H9 (cell line): ENCODE measurements around the gene GAK. TPM values are rescaled to one million over a fixed set of nuclear protein-coding genes. Genes with fewer than 3 reads are reported as not detected.

Experiments
- DNase-seq: peaks from one replicate; pipeline ENCODE4 v3.0.0-alpha.2; 2017
- H2AFZ ChIP-seq: one replicate; pipeline ENCODE4 v1.6.1; 2013; ENCODE audit warnings: mild to moderate bottlenecking, low read length, control low read depth, moderate library complexity
- H2AK5ac ChIP-seq: 2 replicates; pipeline ENCODE4 v1.6.1; 2013; ENCODE audit warnings: low read length, control low read depth, mixed read lengths; ENCODE audit not compliant: insufficient read length
- H2BK120ac ChIP-seq: one replicate; pipeline ENCODE4 v1.6.1; 2013; ENCODE audit warnings: low read depth, mild to moderate bottlenecking, low read length, control low read depth, inconsistent platforms; ENCODE audit not compliant: poor library complexity, severe bottlenecking
- H2BK12ac ChIP-seq: 2 replicates; pipeline ENCODE4 v1.6.1; 2013; ENCODE audit warnings: low read length, control low read depth, mixed read lengths, low read depth; ENCODE audit not compliant: insufficient read length
- H2BK15ac ChIP-seq: 2 replicates; pipeline ENCODE4 v1.6.1; 2013; ENCODE audit warnings: low read depth, low read length, control low read depth
- H2BK20ac ChIP-seq: one replicate; pipeline ENCODE4 v1.6.1; 2013; ENCODE audit warnings: low read depth, mild to moderate bottlenecking, low read length, control low read depth, inconsistent platforms; ENCODE audit not compliant: poor library complexity, severe bottlenecking
- H2BK5ac ChIP-seq: 2 replicates; pipeline ENCODE4 v1.6.1; 2013; ENCODE audit warnings: low read length, control low read depth, mixed read lengths; ENCODE audit not compliant: insufficient read length
- H3K14ac ChIP-seq: 2 replicates; pipeline ENCODE4 v1.6.1; 2013; ENCODE audit warnings: low read length, control low read depth; ENCODE audit not compliant: insufficient read depth
- H3K18ac ChIP-seq: 2 replicates; pipeline ENCODE4 v1.6.1; 2013; ENCODE audit warnings: low read depth, mild to moderate bottlenecking, mixed read lengths, low read length, control low read depth; ENCODE audit not compliant: insufficient read length
- H3K23ac ChIP-seq: 2 replicates; pipeline ENCODE4 v1.6.1; 2013; ENCODE audit warnings: low read length, control low read depth, mixed read lengths, low read depth; ENCODE audit not compliant: insufficient read length
- H3K23me2 ChIP-seq: 2 replicates; pipeline ENCODE4 v1.6.1; 2013; ENCODE audit warnings: low read depth, mild to moderate bottlenecking, mixed read lengths, low read length, control low read depth; ENCODE audit not compliant: insufficient read length, poor library complexity, severe bottlenecking
- H3K27ac ChIP-seq: 2 replicates; pipeline ENCODE4 v1.5.1; 2013; ENCODE audit warnings: low read length, control low read depth, mixed read lengths, low read depth; ENCODE audit not compliant: insufficient read length
- H3K27me3 ChIP-seq: 2 replicates; pipeline ENCODE4 v1.6.1; 2013; ENCODE audit warnings: low read length, control low read depth, inconsistent platforms; ENCODE audit not compliant: insufficient read depth
- H3K4ac ChIP-seq: 2 replicates; pipeline ENCODE4 v1.6.1; 2013; ENCODE audit warnings: low read depth, mild to moderate bottlenecking, control low read depth, inconsistent platforms, low read length, moderate library complexity
- H3K4me1 ChIP-seq: 2 replicates; pipeline ENCODE4 v1.6.1; 2013; ENCODE audit warnings: low read length, control low read depth, inconsistent platforms; ENCODE audit not compliant: insufficient read depth
- H3K4me2 ChIP-seq: 2 replicates; pipeline ENCODE4 v1.6.1; 2013; ENCODE audit warnings: low read length, control low read depth, mixed read lengths; ENCODE audit not compliant: insufficient read length, insufficient read depth
- H3K56ac ChIP-seq: 2 replicates; pipeline ENCODE4 v1.6.1; 2013; ENCODE audit warnings: low read depth, mild to moderate bottlenecking, mixed read lengths, low read length, control low read depth; ENCODE audit not compliant: insufficient read length
- H3K79me1 ChIP-seq: 2 replicates; pipeline ENCODE4 v1.6.1; 2013; ENCODE audit warnings: low read depth, mild to moderate bottlenecking, moderate library complexity, low read length, control low read depth, inconsistent platforms; ENCODE audit not compliant: insufficient read depth, poor library complexity, severe bottlenecking
- H3K79me2 ChIP-seq: 2 replicates; pipeline ENCODE4 v1.6.1; 2013; ENCODE audit warnings: low read length, control low read depth, inconsistent platforms; ENCODE audit not compliant: insufficient read depth
- H3K9ac ChIP-seq: 2 replicates; pipeline ENCODE4 v1.6.1; 2013; ENCODE audit warnings: low read length, control low read depth, mixed read lengths; ENCODE audit not compliant: insufficient read length; ENCODE audit errors: extremely low read depth
- H3K9me3 ChIP-seq: one replicate; pipeline ENCODE4 v1.6.1; 2013; ENCODE audit warnings: low read depth, low read length, inconsistent platforms; ENCODE audit not compliant: control insufficient read depth
- H3T11ph ChIP-seq: one replicate; pipeline ENCODE4 v1.6.1; 2013; ENCODE audit warnings: mild to moderate bottlenecking, low read length, control low read depth, inconsistent platforms
- H4K20me1 ChIP-seq: one replicate; pipeline ENCODE4 v1.6.1; 2013; ENCODE audit not compliant: control insufficient read depth, insufficient read length, insufficient read depth
- H4K5ac ChIP-seq: 2 replicates; pipeline ENCODE4 v1.6.1; 2013; ENCODE audit warnings: low read depth, mild to moderate bottlenecking, mixed read lengths, low read length, control low read depth; ENCODE audit not compliant: insufficient read length
- H4K8ac ChIP-seq: replicated peaks from 2 replicates; pipeline ENCODE4 v1.6.1; 2013; ENCODE audit warnings: low read length, control low read depth, mixed read lengths, low read depth; ENCODE audit not compliant: insufficient read length
- H4K91ac ChIP-seq: 2 replicates; pipeline ENCODE4 v1.6.1; 2013; ENCODE audit warnings: low read depth, mild to moderate bottlenecking, moderate library complexity, mixed read lengths, low read length, control low read depth; ENCODE audit not compliant: insufficient read length
- H3K27ac Mint-ChIP-seq, 3 experiments: 2 replicates in 2 of 3; 3 replicates in 1 of 3; pipeline ENCODE4 v1.8.0; 2020 to 2021; ENCODE audit warnings: mixed read lengths in 3 of 3, mild to moderate bottlenecking in 1 of 3, moderate library complexity in 1 of 3
- H3K27me3 Mint-ChIP-seq: 2 replicates; pipeline ENCODE4 v1.8.0; 2021; ENCODE audit warnings: low read depth, mild to moderate bottlenecking, moderate library complexity, mixed read lengths
- H3K36me3 Mint-ChIP-seq, 3 experiments: 2 replicates in 2 of 3; 3 replicates in 1 of 3; pipeline ENCODE4 v1.8.0; 2020 to 2021; ENCODE audit warnings: low read depth in 3 of 3, mixed read lengths in 3 of 3; ENCODE audit not compliant: insufficient read depth in 1 of 3
- H3K4me1 Mint-ChIP-seq, 2 experiments: 2 replicates each; pipeline ENCODE4 v1.8.0; 2020; ENCODE audit warnings: mixed read lengths in 2 of 2
- H3K4me3 Mint-ChIP-seq, 2 experiments: 2 replicates in 1 of 2; 3 replicates in 1 of 2; pipeline ENCODE4 v1.8.0; 2020 to 2021; ENCODE audit warnings: mild to moderate bottlenecking in 2 of 2, mixed read lengths in 2 of 2, moderate library complexity in 1 of 2
- H3K9me3 Mint-ChIP-seq, 2 experiments: 2 replicates in 1 of 2; 3 replicates in 1 of 2; pipeline ENCODE4 v1.8.0; 2020; ENCODE audit warnings: mild to moderate bottlenecking in 2 of 2, mixed read lengths in 2 of 2, moderate library complexity in 1 of 2
- WGBS: extraction: QIAGEN DNeasy Blood & Tissue Kit; methylation state at CpG from one replicate; pipeline ENCODE4 v1.1.7; 2013; ENCODE audit warnings: missing lambda C conversion rate, low lambda C conversion rate, mixed read lengths; ENCODE audit not compliant: insufficient read length; ENCODE audit errors: extremely low coverage; 5-methylcytosine and 5-hydroxymethylcytosine counted together
- total RNA-seq: library from RNA; stranded (reverse); gene quantifications from 2 replicates; pipeline ENCODE4 v1.2.1, GENCODE V29; 2021
- TF ChIP-seq, protein P1 (sequence below): fragments of 200-600 bp; sonication (generic); conservative IDR thresholded peaks from 3 replicates; pipeline ENCODE4 v1.8.0; 2021; ENCODE audit warnings: antibody characterized with exemption, mild to moderate bottlenecking

GAK gene
- total RNA-seq, 1 experiment from 2014 or later, result 80.7 TPM

GRCh38 chr4:957581-958313 is 25.6 kb upstream of the GAK start:
- no peaks in the 10 kb centered on the region for H3K27me3 ChIP-seq
- no peak overlapping the region for H2BK120ac ChIP-seq
- H2AFZ ChIP-seq, result no peak overlapping the region
- no peak overlapping the region for H2BK5ac ChIP-seq
- H4K5ac ChIP-seq, result no peak overlapping the region
- H3K23me2 ChIP-seq, result no peaks in the 10 kb centered on the region
- no peak overlapping the region for H3K27ac Mint-ChIP-seq
- no peaks in the 10 kb centered on the region for H3K27me3 Mint-ChIP-seq
- no peak overlapping the region for H3K56ac ChIP-seq
- H3K4me3 Mint-ChIP-seq, result no peak overlapping the region; a peak in 1 of 5 replicates
- no peak overlapping the region for H3K23ac ChIP-seq
- H3K27ac ChIP-seq, result no peak overlapping the region
- no peak overlapping the region for H3K18ac ChIP-seq
- no peaks in the 10 kb centered on the region for H4K20me1 ChIP-seq
- no peak overlapping the region for H2BK12ac ChIP-seq
- H2AK5ac ChIP-seq, result no peak overlapping the region
- H4K8ac ChIP-seq, result no peak overlapping the region
- H2BK15ac ChIP-seq, result no peak overlapping the region
- no peaks in the 10 kb centered on the region for H3K9me3 Mint-ChIP-seq
- H3K4me1 ChIP-seq, result no peaks in the 10 kb centered on the region
- no peak overlapping the region for H3T11ph ChIP-seq
- WGBS, result no CpG with 5 or more reads among the region's 45 CpGs
- no peak overlapping the region for H4K91ac ChIP-seq
- H3K9ac ChIP-seq, result no peak overlapping the region
- no peak overlapping the region for H2BK20ac ChIP-seq
- TF ChIP-seq, protein P1, sequence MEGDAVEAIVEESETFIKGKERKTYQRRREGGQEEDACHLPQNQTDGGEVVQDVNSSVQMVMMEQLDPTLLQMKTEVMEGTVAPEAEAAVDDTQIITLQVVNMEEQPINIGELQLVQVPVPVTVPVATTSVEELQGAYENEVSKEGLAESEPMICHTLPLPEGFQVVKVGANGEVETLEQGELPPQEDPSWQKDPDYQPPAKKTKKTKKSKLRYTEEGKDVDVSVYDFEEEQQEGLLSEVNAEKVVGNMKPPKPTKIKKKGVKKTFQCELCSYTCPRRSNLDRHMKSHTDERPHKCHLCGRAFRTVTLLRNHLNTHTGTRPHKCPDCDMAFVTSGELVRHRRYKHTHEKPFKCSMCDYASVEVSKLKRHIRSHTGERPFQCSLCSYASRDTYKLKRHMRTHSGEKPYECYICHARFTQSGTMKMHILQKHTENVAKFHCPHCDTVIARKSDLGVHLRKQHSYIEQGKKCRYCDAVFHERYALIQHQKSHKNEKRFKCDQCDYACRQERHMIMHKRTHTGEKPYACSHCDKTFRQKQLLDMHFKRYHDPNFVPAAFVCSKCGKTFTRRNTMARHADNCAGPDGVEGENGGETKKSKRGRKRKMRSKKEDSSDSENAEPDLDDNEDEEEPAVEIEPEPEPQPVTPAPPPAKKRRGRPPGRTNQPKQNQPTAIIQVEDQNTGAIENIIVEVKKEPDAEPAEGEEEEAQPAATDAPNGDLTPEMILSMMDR, result no peak
- no peak overlapping the region for H3K4me2 ChIP-seq
- DNase-seq, result no peak
- H3K9me3 ChIP-seq, result no peaks in the 10 kb centered on the region
- H3K4ac ChIP-seq, result no peak overlapping the region
- no peak overlapping the region; the same call in 1 of the 2 replicates for H3K14ac ChIP-seq
- H3K79me2 ChIP-seq, result no peaks in the 10 kb centered on the region
- H3K4me1 Mint-ChIP-seq, result no peaks in the 10 kb centered on the region
- peaks cover 0 to 5% (median 0%) of the 10 kb centered on the region in 3 experiments; a peak in 1 of 7 replicates for H3K36me3 Mint-ChIP-seq
- no peaks in the 10 kb centered on the region for H3K79me1 ChIP-seq
